Measurements from ENCODE around the gene DSP. TPM values are rescaled to one million over a fixed set of nuclear protein-coding genes. Genes with fewer than 3 reads are reported as not detected.

Gene DSP
- total RNA-seq, 4 donors from 2014 or later, result 1.9 to 4.2 (median 2.5) TPM

GRCh38 chr6:7593229-7593628 is 51.8 kb downstream of the DSP start:
- TF ChIP-seq, protein P1, sequence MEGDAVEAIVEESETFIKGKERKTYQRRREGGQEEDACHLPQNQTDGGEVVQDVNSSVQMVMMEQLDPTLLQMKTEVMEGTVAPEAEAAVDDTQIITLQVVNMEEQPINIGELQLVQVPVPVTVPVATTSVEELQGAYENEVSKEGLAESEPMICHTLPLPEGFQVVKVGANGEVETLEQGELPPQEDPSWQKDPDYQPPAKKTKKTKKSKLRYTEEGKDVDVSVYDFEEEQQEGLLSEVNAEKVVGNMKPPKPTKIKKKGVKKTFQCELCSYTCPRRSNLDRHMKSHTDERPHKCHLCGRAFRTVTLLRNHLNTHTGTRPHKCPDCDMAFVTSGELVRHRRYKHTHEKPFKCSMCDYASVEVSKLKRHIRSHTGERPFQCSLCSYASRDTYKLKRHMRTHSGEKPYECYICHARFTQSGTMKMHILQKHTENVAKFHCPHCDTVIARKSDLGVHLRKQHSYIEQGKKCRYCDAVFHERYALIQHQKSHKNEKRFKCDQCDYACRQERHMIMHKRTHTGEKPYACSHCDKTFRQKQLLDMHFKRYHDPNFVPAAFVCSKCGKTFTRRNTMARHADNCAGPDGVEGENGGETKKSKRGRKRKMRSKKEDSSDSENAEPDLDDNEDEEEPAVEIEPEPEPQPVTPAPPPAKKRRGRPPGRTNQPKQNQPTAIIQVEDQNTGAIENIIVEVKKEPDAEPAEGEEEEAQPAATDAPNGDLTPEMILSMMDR (IDR thresholded peaks at IDR 0.05; ENCODE audit: low read depth), result no peak

GRCh38 chr6:7594579-7595125 is 53.2 kb downstream of the DSP start:
- TF ChIP-seq, protein P1 (IDR thresholded peaks at IDR 0.05; ENCODE audit: low read depth), result no peak

GRCh38 chr6:7604003-7604402 is 62.5 kb downstream of the DSP start:
- TF ChIP-seq, protein P1 (IDR thresholded peaks at IDR 0.05; ENCODE audit: low read depth), result no peak

GRCh38 chr6:7604506-7604905 is 63.0 kb downstream of the DSP start:
- TF ChIP-seq, protein P1 (IDR thresholded peaks at IDR 0.05; ENCODE audit: low read depth), result no peak

GRCh38 chr6:7615611-7616383 is 74.3 kb downstream of the DSP start:
- TF ChIP-seq, protein P1 (IDR thresholded peaks at IDR 0.05; ENCODE audit: low read depth), result no peak

DNA sequence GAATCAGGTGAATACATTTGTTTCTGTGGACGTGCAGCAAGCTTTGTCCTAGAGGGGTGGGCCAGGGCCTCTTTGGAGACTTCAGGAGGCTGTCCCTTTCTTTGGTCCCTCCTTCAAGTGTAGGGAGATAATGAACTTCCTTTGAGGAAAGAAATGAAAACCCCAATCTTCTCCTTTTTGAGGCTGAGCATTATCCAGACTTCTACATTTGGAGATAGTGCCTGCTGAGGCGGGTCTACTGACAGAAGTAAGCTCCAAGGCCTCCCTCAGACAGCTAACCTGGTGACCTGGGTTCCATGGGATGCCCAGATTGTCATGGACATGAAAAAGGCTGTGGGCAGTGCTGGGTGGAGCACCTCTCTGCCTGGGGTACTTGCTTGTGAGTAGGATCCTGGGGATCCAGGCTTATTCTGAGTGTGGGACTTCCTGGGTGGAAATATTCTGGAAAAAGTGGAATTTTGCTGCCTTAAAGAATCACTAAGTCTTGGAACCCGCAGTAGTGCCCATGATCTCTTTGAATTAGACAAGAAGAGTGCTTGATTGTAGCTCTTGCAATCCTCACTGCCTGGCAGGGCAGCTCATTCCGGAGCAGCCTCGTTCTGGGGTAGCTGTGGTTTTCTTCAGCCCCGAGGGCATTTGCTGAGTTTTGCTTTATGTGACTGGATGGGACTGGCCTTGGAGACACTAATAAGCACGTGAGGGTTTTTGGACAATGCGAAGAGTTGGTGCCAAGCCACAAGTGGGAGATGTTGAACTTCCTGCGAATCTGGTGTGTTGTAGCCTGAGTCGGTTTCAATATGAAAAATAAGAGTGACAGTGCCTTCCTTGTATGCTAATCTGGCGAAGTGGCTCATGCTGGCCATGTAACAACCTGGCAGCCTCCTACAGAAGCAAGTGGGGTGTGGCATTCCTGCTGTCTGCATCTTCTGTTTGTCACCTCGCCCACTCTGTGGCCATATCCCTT is 76.6 kb downstream of the DSP start:
- TF ChIP-seq, protein P1 (IDR thresholded peaks at IDR 0.05; ENCODE audit: low read depth), result no peak

DNA sequence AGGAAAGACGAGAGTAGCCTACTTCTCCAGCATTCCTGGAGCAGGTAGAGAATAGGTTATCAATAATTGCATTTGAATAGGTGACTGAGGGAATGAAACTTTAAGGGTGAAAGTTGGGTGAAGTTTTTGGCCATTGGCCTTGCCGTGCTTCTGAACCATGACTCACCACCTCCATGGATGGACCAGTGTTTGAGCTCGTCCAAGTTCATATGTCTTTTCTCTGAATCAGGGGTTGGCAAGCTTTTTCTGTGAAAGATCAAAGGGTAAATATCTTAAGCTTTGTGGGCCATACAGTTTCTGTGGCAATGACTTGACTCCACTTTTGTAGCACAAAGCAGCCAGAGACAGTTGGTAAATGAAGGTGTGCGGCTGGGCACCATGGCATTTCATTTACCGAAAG is 80.3 kb downstream of the DSP start:
- TF ChIP-seq, protein P1 (IDR thresholded peaks at IDR 0.05; ENCODE audit: low read depth), result no peak

All from subcutaneous adipose tissue (tissue), 4 donors.